Mesenchymal stem cell (in vitro differentiated cells and primary cell): ENCODE measurements around the gene ARMC3.

Experiments used
- DNase-seq: peaks from one replicate; pipeline ENCODE4 v3.0.0-alpha.2; 2013
- H2AFZ ChIP-seq: one replicate; pipeline ENCODE4 v1.6.1; 2013; ENCODE audit warnings: low read depth, mild to moderate bottlenecking, control low read depth, inconsistent platforms, low read length, moderate library complexity
- H2AK5ac ChIP-seq: 2 replicates; pipeline ENCODE4 v1.6.1; 2013; ENCODE audit warnings: low read length, moderate library complexity, mild to moderate bottlenecking, inconsistent platforms; ENCODE audit not compliant: severe bottlenecking
- H2BK120ac ChIP-seq: one replicate; pipeline ENCODE4 v1.6.1; 2013; ENCODE audit warnings: low read depth, mild to moderate bottlenecking, inconsistent platforms, low read length, moderate library complexity
- H2BK12ac ChIP-seq, 2 experiments: one replicate each; pipeline ENCODE4 v1.6.1; 2013; ENCODE audit warnings: inconsistent platforms in 2 of 2, low read length in 2 of 2, mild to moderate bottlenecking in 2 of 2, moderate library complexity in 2 of 2, control low read depth in 1 of 2
- H2BK15ac ChIP-seq: one replicate; pipeline ENCODE4 v1.6.1; 2013; ENCODE audit warnings: mild to moderate bottlenecking, low read depth, inconsistent platforms; ENCODE audit not compliant: poor library complexity, severe bottlenecking
- H2BK5ac ChIP-seq: 2 replicates; pipeline ENCODE4 v1.6.1; 2013; ENCODE audit warnings: low read depth, mild to moderate bottlenecking, low read length, control low read depth, inconsistent platforms; ENCODE audit not compliant: poor library complexity, severe bottlenecking
- H3K14ac ChIP-seq, 2 experiments: one replicate each; pipeline ENCODE4 v1.6.1; 2013; ENCODE audit warnings: inconsistent platforms in 2 of 2, low read length in 2 of 2, control low read depth in 1 of 2, mild to moderate bottlenecking in 1 of 2, moderate library complexity in 1 of 2
- H3K18ac ChIP-seq, 2 experiments: one replicate each; pipeline ENCODE4 v1.6.1; 2013; ENCODE audit warnings: inconsistent platforms in 2 of 2, low read length in 2 of 2, control low read depth in 1 of 2, low read depth in 1 of 2, mild to moderate bottlenecking in 1 of 2
- H3K23ac ChIP-seq, 2 experiments: one replicate each; pipeline ENCODE4 v1.6.1; 2013; ENCODE audit warnings: inconsistent platforms in 2 of 2, low read length in 2 of 2, mild to moderate bottlenecking in 2 of 2, moderate library complexity in 2 of 2, control low read depth in 1 of 2
- H3K27ac ChIP-seq: 2 replicates; pipeline ENCODE4 v1.5.1; 2013; ENCODE audit warnings: mild to moderate bottlenecking, moderate library complexity, low read length, control low read depth, inconsistent platforms; ENCODE audit not compliant: poor library complexity, severe bottlenecking
- H3K27me3 ChIP-seq, 2 experiments: 2 replicates each; pipeline versions ENCODE4 v1.6.1 to v1.7.0; 2013; ENCODE audit warnings: low read length in 2 of 2, mild to moderate bottlenecking in 2 of 2, moderate library complexity in 2 of 2, control low read depth in 1 of 2, inconsistent platforms in 1 of 2; ENCODE audit not compliant: control insufficient read depth in 1 of 2, insufficient read depth in 1 of 2
- H3K36me3 ChIP-seq, 2 experiments: 2 replicates each; pipeline versions ENCODE4 v1.6.1 to v1.7.0; 2013; ENCODE audit warnings: low read length in 2 of 2, control low read depth in 1 of 2, inconsistent platforms in 1 of 2, low read depth in 1 of 2, mild to moderate bottlenecking in 1 of 2; ENCODE audit not compliant: insufficient read depth in 2 of 2, control insufficient read depth in 1 of 2
- H3K4ac ChIP-seq, 2 experiments: one replicate each; pipeline ENCODE4 v1.6.1; 2013; ENCODE audit warnings: inconsistent platforms in 2 of 2, low read length in 2 of 2, mild to moderate bottlenecking in 2 of 2, moderate library complexity in 2 of 2, control low read depth in 1 of 2, low read depth in 1 of 2
- H3K4me1 ChIP-seq: 2 replicates; pipeline ENCODE4 v1.6.1; 2013; ENCODE audit warnings: low read depth, low read length, control low read depth; ENCODE audit not compliant: control insufficient read depth, insufficient read depth
- H3K4me2 ChIP-seq: 2 replicates; pipeline ENCODE4 v1.6.1; 2013; ENCODE audit warnings: low read length, mild to moderate bottlenecking, inconsistent platforms; ENCODE audit not compliant: poor library complexity, severe bottlenecking
- H3K4me3 ChIP-seq, 2 experiments: 2 replicates each; pipeline versions ENCODE4 v1.5.1 to v1.7.0; 2013; ENCODE audit warnings: low read length in 2 of 2, mild to moderate bottlenecking in 2 of 2, control low read depth in 1 of 2, low read depth in 1 of 2; ENCODE audit not compliant: insufficient read depth in 1 of 2
- H3K79me1 ChIP-seq: replicated peaks from 2 replicates; pipeline ENCODE4 v1.6.1; 2013; ENCODE audit warnings: mild to moderate bottlenecking, control low read depth, low read length, inconsistent platforms; ENCODE audit not compliant: poor library complexity, severe bottlenecking
- H3K9ac ChIP-seq: 2 replicates; pipeline ENCODE4 v1.7.0; 2013; ENCODE audit warnings: mild to moderate bottlenecking, low read length, moderate library complexity
- H3K9me3 ChIP-seq: 2 replicates; pipeline ENCODE4 v1.7.0; 2013; ENCODE audit warnings: mild to moderate bottlenecking, low read length; ENCODE audit not compliant: control insufficient read depth
- H4K8ac ChIP-seq: one replicate; pipeline ENCODE4 v1.6.1; 2013; ENCODE audit warnings: inconsistent platforms, mild to moderate bottlenecking, low read length, moderate library complexity
- H4K91ac ChIP-seq: one replicate; pipeline ENCODE4 v1.6.1; 2013; ENCODE audit warnings: mild to moderate bottlenecking, low read length, inconsistent platforms
- WGBS: methylation state at CpG from one replicate; pipeline ENCODE4 v1.1.7; 2013; ENCODE audit warnings: mixed read lengths; 5-methylcytosine and 5-hydroxymethylcytosine counted together

Gene ARMC3

GRCh38 chr10:23031318-23031717 lies 103.5 kb downstream of the ARMC3 start:
- Histone ChIP-seq H3K4me3 (no peak overlapping the region), H2AFZ (no peak overlapping the region), H4K8ac (no peak overlapping the region), H3K18ac (no peak overlapping the region), H3K14ac (no peak overlapping the region), H2AK5ac (no peak overlapping the region), H3K9ac (no peak overlapping the region), H2BK5ac (no peak overlapping the region), H3K4ac (no peak overlapping the region), H3K36me3 (no peaks in the 10 kb centered on the region), H3K79me1 (no peaks in the 10 kb centered on the region), H3K27me3 (peaks cover 20 to 21% of the 10 kb centered on the region in 2 experiments), H3K4me2 (no peak overlapping the region), H3K4me1 (no peaks in the 10 kb centered on the region), H3K23ac (no peak overlapping the region), H4K91ac (no peak overlapping the region), H2BK12ac (no peak overlapping the region), H2BK120ac (no peak overlapping the region), H2BK15ac (no peak overlapping the region), H3K9me3 (peaks cover 3% of the 10 kb centered on the region), H3K27ac (no peak overlapping the region)
- 59% methylated on average over 3 of the region's 3 CpGs for WGBS
- DNase-seq: no peak

DNA sequence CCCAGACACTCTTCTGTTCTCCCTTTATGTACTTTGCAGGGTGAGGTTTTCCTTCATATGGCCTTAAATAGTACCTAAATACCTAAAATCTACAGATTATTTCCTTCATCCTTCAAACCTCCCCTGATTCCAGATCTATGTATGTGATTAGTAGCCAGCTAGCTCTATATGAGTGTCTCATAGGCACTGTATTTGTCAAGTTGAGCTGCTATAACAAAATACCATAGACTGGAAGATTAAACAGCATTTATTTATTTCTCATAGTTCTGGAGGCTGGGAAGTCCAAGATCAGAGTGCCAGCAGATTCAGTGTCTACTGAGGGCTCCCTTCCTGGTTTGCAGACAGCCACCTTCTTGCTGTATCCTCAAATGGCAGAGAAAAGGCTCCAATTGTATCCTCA lies 106.9 kb downstream of the ARMC3 start:
- DNase-seq: no peak
- Histone ChIP-seq H3K4me3 (no peak overlapping the region), H2AFZ (no peak overlapping the region), H3K36me3 (no peaks in the 10 kb centered on the region), H2BK12ac (no peak overlapping the region), H2AK5ac (no peak overlapping the region), H3K9me3 (peaks cover 3% of the 10 kb centered on the region), H3K14ac (no peak overlapping the region), H4K91ac (no peak overlapping the region), H3K18ac (no peak overlapping the region), H2BK15ac (no peak overlapping the region), H3K9ac (no peak overlapping the region), H3K4ac (no peak overlapping the region), H3K23ac (no peak overlapping the region), H3K79me1 (no peaks in the 10 kb centered on the region), H2BK5ac (no peak overlapping the region), H3K27me3 (peaks cover 23 to 26% of the 10 kb centered on the region in 2 experiments), H4K8ac (no peak overlapping the region), H3K27ac (no peak overlapping the region), H3K4me2 (no peak overlapping the region), H2BK120ac (no peak overlapping the region), H3K4me1 (no peaks in the 10 kb centered on the region)

DNA sequence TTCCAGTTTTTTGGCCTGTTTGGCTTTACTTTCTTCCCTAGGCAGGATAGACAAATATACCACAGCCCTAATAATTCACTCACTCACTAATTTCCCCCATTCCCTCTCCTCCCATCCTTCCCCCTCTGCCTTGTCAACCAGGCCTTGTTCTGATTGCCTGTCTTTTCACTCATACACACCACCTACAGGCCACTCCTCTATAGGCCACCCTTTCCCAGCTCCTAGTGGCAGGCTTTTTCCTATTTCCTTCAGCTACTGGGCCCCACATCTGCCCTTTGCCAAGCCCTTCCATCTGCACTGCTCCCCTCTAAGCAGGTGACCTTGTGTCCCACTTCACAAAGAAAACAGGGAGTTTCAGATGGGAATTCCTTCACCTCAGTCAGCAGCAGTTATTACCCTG lies 107.7 kb downstream of the ARMC3 start:
- Histone ChIP-seq H3K4me1 (no peaks in the 10 kb centered on the region), H3K4me3 (no peak overlapping the region), H3K14ac (no peak overlapping the region), H2BK15ac (no peak overlapping the region), H3K9me3 (peaks cover 3% of the 10 kb centered on the region), H2AK5ac (no peak overlapping the region), H2BK12ac (no peak overlapping the region), H3K36me3 (no peaks in the 10 kb centered on the region), H2AFZ (no peak overlapping the region), H2BK5ac (no peak overlapping the region), H4K91ac (no peak overlapping the region), H3K9ac (no peak overlapping the region), H3K27me3 (peaks cover 15 to 26% of the 10 kb centered on the region in 2 experiments), H3K4me2 (no peak overlapping the region), H2BK120ac (no peak overlapping the region), H3K23ac (no peak overlapping the region), H3K79me1 (no peaks in the 10 kb centered on the region), H3K4ac (no peak overlapping the region), H4K8ac (no peak overlapping the region), H3K18ac (no peak overlapping the region), H3K27ac (no peak overlapping the region)
- peak; percentile 14 for DNase-seq

- no peaks in the 10 kb centered on the region for H3K4me1 ChIP-seq
- DNase-seq: no peak
- H2AK5ac ChIP-seq: no peak overlapping the region
- H3K4me2 ChIP-seq: no peak overlapping the region
- H3K27ac ChIP-seq: no peak overlapping the region
- WGBS: 90% methylated on average over 9 of the region's 10 CpGs
- no peak overlapping the region for H3K4ac ChIP-seq
- H2AFZ ChIP-seq: no peak overlapping the region
- H3K4me3 ChIP-seq: no peak overlapping the region
- H3K79me1 ChIP-seq: no peaks in the 10 kb centered on the region
- H3K9me3 ChIP-seq: peaks cover 3% of the 10 kb centered on the region
- H2BK5ac ChIP-seq: no peak overlapping the region
- H2BK12ac ChIP-seq: no peak overlapping the region
- H3K27me3 ChIP-seq: peaks cover 2 to 17% of the 10 kb centered on the region in 2 experiments
- H3K36me3 ChIP-seq: no peaks in the 10 kb centered on the region
- no peak overlapping the region for H2BK120ac ChIP-seq
- H4K91ac ChIP-seq: no peak overlapping the region
- no peak overlapping the region for H3K9ac ChIP-seq
- H3K23ac ChIP-seq: no peak overlapping the region
- H4K8ac ChIP-seq: no peak overlapping the region
- H2BK15ac ChIP-seq: no peak overlapping the region
- no peak overlapping the region for H3K18ac ChIP-seq
- no peak overlapping the region for H3K14ac ChIP-seq
These were observed 109.3 kb downstream of the ARMC3 start for GRCh38 chr10:23037152-23037551.
